ENCODE measurements around the gene GAS2L3.

The GAS2L3 gene

GRCh38 chr12:100661300-100661951, 87.9 kb downstream of the GAS2L3 start:
- DNase-seq (ENCODE audit: low read depth, low spot score) = no peak

- DNase-seq (ENCODE audit: low read depth, low spot score) = no peak
Measured at GRCh38 chr12:100666588-100666987, 93.1 kb downstream of the GAS2L3 start.

GRCh38 chr12:100668945-100669536, 95.6 kb downstream of the GAS2L3 start:
- DNase-seq (ENCODE audit: low read depth, low spot score) = peak; percentile 43

GRCh38 chr12:100669922-100670321, 96.4 kb downstream of the GAS2L3 start:
- no peak for DNase-seq (ENCODE audit: low read depth, low spot score)

GRCh38 chr12:100671396-100672074, 98.1 kb downstream of the GAS2L3 start:
- DNase-seq (ENCODE audit: low read depth, low spot score) = no peak

- no peak for DNase-seq (ENCODE audit: low read depth, low spot score)
Measured at GRCh38 chr12:100672075-100672592, 98.7 kb downstream of the GAS2L3 start.

GRCh38 chr12:100674036-100674888, 100.8 kb downstream of the GAS2L3 start:
- DNase-seq (ENCODE audit: low read depth, low spot score) = no peak
